HG02938 (cell line): Measurements from ENCODE around the gene GFI1.
A peak's percentile ranks its signal among the peaks of the same experiment; 100 is the strongest.
"Not testable (repeated sequence)": the region's sequence is repeated elsewhere in the genome, so short reads cannot be mapped to it uniquely, and the experiment has no call there.

Experiments
- ATAC-seq: cut with Tn5 transposase; IDR thresholded peaks from one replicate; pipeline ENCODE4 v1.9.1; 2021; ENCODE audit warnings: mild to moderate bottlenecking, moderate library complexity; ENCODE audit not compliant: unreplicated experiment

The GFI1 gene

DNA sequence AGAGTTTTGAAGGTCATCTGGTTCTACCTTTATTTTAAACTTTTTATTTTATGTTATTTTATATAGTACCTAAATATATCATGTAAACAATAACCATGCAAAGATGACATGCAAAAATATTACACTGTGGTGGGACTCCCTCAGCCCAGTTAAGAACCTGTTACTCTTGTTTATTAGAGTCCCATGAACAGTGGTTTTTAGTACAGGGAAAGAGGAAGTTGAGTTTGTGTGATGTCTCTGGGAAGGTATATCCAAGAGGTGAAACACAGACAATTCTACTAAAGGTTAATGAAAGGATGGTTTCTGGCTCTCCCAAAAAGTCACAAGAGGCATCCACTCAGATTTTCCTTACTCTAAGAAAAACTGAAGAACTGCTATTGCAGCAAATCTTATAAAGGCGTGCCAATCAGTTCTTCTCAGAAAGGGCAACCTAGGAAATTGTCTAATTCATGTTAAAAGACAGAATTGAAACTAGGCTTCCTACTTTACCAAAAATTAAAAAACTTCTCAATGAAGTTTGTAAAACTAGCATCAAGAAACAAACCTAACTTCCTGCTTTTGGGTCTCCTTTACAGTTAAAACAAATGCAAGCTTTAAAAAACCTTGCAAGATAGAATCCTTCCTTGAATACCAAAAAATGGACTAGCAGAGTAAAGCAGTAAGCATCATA is 19.9 kb downstream of the GFI1 start:
- no peak for ATAC-seq

GRCh38 chr1:92465256-92465647 is 21.5 kb downstream of the GFI1 start:
- no peak for ATAC-seq

GRCh38 chr1:92464588-92465255 is 22.0 kb downstream of the GFI1 start:
- ATAC-seq: no peak

DNA sequence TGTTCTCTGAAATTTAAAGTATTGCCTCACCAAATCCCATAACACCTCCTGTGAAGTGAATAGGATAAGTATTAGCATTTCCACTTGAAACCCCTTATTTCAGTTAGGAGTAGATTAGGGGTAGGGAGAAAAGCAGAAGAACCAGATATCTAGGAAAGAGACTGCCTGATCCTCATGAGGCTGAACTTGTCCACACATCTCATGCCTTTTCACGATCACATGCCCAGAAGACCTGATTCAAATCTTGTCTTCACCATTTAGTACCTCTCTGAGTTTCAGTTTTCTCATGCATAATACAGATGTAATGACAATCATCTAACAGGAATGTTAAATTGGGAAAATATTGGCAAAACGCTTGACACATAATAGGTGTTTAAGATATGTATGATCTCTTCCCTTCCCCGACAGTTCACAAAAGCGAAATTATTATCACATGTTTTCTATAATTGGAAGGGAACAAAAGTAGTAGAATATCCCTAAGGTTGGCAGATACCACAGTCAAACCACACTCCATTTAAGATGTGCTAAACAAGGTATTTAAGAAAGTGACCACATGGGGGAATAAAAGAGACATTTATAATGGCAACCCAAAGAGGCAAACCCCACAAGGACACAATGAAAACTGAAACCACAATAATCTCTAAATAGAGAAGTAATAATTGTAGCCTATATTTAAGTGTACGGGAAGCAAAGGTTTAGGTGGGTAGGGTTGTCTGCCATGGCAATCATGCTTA is 25.2 kb downstream of the GFI1 start:
- ATAC-seq: peak; percentile 63

DNA sequence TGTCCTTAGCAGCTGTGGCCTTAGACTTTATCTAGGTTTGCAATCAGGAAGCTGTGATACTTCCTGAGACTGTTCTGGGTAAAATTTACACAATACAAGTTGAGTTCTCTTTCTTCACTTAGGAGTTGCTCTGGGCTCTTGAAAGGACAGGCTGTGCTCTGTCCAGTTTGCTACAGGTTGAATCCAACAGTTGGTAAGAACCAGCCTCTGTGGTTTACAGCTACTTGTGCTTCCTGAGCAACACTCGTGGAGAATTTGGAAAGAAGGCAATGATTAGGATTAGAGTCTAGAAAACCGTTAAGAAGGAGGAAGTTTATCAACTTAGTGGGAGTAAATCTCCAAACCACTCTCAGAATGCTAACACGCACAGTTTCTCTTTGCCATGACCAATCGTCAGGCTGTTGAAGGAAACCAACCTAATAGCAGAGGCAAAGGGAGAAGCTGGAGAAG is 26.8 kb downstream of the GFI1 start:
- no peak for ATAC-seq

DNA sequence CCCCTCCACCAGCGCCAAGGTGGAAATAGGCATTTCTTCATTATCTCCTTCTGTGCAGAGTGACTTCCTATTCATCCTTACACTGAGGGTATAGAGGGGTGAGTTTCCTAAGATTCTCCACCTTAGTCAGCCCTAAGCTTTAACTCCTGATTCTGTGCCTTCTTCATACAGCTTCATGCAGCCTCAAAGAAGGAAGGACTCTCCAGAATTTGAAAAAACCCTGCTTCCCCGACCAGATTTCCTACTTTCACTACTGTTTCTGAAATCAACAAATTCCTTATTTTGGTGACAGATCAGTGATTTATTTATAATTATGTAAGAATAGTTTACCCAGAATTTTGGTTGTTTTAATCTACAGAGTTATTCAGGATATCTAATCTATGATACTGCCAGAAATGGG is 28.6 kb downstream of the GFI1 start:
- ATAC-seq: no peak

- ATAC-seq: no peak
Observed at GRCh38 chr1:92447976-92448375, 38.7 kb downstream of the GFI1 start.

- ATAC-seq: no peak
Observed at GRCh38 chr1:92447033-92447681, 39.6 kb downstream of the GFI1 start.

GRCh38 chr1:92446546-92446945 is 40.2 kb downstream of the GFI1 start:
- no peak for ATAC-seq

- ATAC-seq: no peak
Observed at GRCh38 chr1:92445865-92446264, 40.9 kb downstream of the GFI1 start.

GRCh38 chr1:92444351-92444750 is 42.4 kb downstream of the GFI1 start:
- no peak for ATAC-seq

- ATAC-seq: no peak
Observed at GRCh38 chr1:92443893-92444292, 42.8 kb downstream of the GFI1 start.

DNA sequence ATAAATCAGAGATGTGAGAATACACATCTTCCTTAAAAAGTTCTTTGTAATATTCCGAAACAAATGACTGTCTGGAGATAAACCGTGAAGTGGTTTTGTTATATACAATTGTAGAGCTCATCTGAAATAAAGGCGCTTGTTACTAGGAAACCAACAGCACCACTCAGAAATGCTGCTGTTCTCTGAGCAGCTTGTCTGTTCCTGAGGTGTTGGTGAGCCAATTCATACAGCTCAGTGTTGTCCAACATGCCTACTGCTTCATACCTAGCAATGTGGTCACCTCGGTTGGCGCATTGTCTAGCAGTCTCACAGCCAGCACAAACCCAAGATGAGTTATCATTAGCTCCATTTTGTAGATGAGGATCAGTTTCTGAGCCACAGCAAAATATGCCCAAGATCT is 44.4 kb downstream of the GFI1 start:
- no peak for ATAC-seq

DNA sequence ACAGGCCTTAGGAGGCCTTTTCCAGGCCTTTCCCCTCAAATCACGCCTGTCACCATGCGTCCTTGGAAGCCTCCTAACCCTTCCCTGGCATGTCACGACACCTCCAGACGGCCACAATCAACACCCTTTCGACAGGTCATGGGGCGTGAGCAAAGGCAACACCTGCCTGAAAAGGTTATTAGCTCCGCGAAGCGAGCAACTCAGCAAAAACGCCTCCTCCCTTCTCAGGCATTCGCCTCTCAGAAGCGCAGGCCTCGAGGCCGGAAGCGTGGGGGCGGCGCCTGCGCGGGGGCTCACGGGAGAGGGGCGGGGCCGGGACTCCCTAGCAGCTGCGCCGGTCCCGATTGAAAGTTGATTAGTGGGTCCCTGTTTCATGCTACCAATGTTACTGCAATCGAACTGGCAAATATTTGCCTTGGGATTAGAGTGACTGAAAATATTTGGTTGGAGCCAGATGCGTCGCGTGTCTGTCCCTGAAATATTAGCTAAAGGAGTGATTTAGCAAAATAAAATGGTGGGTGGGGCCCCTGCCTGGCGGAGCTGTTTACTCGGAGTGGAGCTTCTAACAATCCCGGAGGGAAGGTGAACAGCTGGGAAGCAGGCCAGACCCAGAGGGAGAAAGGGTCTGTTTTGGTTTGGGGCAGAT is 44.9 kb downstream of the GFI1 start:
- ATAC-seq: no peak

- no peak for ATAC-seq
Observed at GRCh38 chr1:92441316-92441696, 45.4 kb downstream of the GFI1 start.

DNA sequence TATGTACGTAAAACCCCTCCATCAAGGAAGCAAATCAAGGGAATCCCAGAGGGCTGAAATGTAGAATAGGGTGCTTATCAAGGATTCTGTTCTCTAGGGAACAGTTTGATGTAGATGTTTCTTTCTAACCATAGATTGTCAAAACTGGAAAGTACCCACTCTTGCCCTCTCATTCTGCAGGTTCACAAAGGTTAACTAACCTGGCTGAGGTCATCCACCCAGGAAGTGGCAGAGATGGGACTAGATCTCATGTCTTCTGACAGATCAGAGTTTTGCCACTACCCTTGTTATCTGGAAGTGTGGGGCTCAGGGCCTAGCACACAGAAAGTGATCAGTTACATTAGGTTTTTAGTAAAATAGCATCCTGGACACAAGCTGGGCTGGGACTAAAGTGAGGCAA is 47.4 kb downstream of the GFI1 start:
- no peak for ATAC-seq

DNA sequence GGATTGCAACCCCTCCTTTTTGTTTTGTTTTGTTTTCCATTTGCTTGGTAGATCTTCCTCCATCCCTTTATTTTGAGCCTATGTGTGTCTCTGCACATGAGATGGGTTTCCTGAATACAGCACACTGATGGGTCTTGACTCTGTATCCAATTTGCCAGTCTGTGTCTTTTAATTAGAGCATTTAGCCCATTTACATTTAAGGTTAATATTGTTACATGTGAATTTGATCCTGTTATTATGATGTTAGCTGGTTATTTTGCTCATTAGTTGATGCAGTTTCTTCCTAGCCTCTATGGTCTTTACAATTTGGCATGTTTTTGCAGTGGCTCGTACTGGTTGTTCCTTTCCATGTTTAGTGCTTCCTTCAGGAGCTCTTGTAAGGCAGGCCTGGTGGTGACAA is 52.2 kb downstream of the GFI1 start:
- ATAC-seq: not testable (repeated sequence)

GRCh38 chr1:92430030-92430429 is 56.7 kb downstream of the GFI1 start:
- ATAC-seq: no peak

- no peak for ATAC-seq
Observed at GRCh38 chr1:92425617-92426016, 61.1 kb downstream of the GFI1 start.
